Keratinocyte (primary cell): Measurements from ENCODE around the gene CYP27A1.

ENCODE experiments used
- EZH2 ChIP-seq: IDR thresholded peaks from one replicate; pipeline ENCODE4 v1.6.1; 2012; ENCODE audit warnings: inconsistent platforms, mild to moderate bottlenecking, low read length, moderate library complexity
- TF ChIP-seq, protein P1 (sequence below), 3 experiments: IDR thresholded peaks in 1 of 3; conservative IDR thresholded peaks in 1 of 3; optimal IDR thresholded peaks in 1 of 3; 2 replicates in 2 of 3; 3 replicates in 1 of 3; pipeline versions ENCODE3 to v1.5.1; 2011; ENCODE audit warnings: low read length in 3 of 3, mild to moderate bottlenecking in 3 of 3, moderate library complexity in 2 of 3, control low read depth in 1 of 3, inconsistent platforms in 1 of 3; ENCODE audit not compliant: insufficient read depth in 2 of 3; ENCODE audit errors: extremely low read depth in 1 of 3

GRCh38 chr2:218777276-218777990, 4.5 kb upstream of the CYP27A1 start:
- TF ChIP-seq, protein P1, sequence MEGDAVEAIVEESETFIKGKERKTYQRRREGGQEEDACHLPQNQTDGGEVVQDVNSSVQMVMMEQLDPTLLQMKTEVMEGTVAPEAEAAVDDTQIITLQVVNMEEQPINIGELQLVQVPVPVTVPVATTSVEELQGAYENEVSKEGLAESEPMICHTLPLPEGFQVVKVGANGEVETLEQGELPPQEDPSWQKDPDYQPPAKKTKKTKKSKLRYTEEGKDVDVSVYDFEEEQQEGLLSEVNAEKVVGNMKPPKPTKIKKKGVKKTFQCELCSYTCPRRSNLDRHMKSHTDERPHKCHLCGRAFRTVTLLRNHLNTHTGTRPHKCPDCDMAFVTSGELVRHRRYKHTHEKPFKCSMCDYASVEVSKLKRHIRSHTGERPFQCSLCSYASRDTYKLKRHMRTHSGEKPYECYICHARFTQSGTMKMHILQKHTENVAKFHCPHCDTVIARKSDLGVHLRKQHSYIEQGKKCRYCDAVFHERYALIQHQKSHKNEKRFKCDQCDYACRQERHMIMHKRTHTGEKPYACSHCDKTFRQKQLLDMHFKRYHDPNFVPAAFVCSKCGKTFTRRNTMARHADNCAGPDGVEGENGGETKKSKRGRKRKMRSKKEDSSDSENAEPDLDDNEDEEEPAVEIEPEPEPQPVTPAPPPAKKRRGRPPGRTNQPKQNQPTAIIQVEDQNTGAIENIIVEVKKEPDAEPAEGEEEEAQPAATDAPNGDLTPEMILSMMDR (optimal IDR thresholded peaks at IDR 0.05 in 1 of 3, IDR thresholded peaks at IDR 0.05 in 1 of 3, conservative IDR thresholded peaks at IDR 0.05 in 1 of 3; ENCODE audit: extremely low read depth in 1 of 3, insufficient read depth in 2 of 3, low read length in 3 of 3), result no peak
- TF ChIP-seq EZH2, result no peak
